Glutamatergic neuron (in vitro differentiated cells): ENCODE data around the gene UGT1A5. TPM values are rescaled to one million over a fixed set of nuclear protein-coding genes. Genes with fewer than 3 reads are reported as not detected.

ENCODE experiments used
- DNase-seq: peaks from one replicate; pipeline ENCODE4 v3.0.0; 2022
- H3K27ac Mint-ChIP-seq: one replicate; pipeline ENCODE4 v1.8.0; 2020; ENCODE audit warnings: mild to moderate bottlenecking, mixed read lengths, inconsistent platforms; ENCODE audit not compliant: unreplicated experiment
- H3K27me3 Mint-ChIP-seq: one replicate; pipeline ENCODE4 v1.8.0; 2020; ENCODE audit warnings: mild to moderate bottlenecking, moderate library complexity, mixed read lengths, inconsistent platforms; ENCODE audit not compliant: unreplicated experiment
- H3K36me3 Mint-ChIP-seq: one replicate; pipeline ENCODE4 v1.8.0; 2020; ENCODE audit warnings: mild to moderate bottlenecking, mixed read lengths, inconsistent platforms; ENCODE audit not compliant: unreplicated experiment
- H3K4me1 Mint-ChIP-seq: one replicate; pipeline ENCODE4 v1.8.0; 2020; ENCODE audit warnings: mild to moderate bottlenecking, low read depth, mixed read lengths, inconsistent platforms; ENCODE audit not compliant: unreplicated experiment
- H3K4me3 Mint-ChIP-seq: one replicate; pipeline ENCODE4 v1.8.0; 2020; ENCODE audit warnings: mild to moderate bottlenecking, mixed read lengths, inconsistent platforms; ENCODE audit not compliant: unreplicated experiment
- H3K9me3 Mint-ChIP-seq: one replicate; pipeline ENCODE4 v1.8.0; 2020; ENCODE audit warnings: mild to moderate bottlenecking, moderate library complexity, mixed read lengths, inconsistent platforms; ENCODE audit not compliant: unreplicated experiment
- total RNA-seq: library from RNA; stranded (reverse); fragmentation: NEBNext Ultra II Directional; extraction: Animal tissue kit (Norgen Biotek cat#: 25700); gene quantifications from one replicate; pipeline ENCODE4 v1.2.1, GENCODE V29; 2021; ENCODE audit not compliant: unreplicated experiment
- TF ChIP-seq, protein P1 (sequence below): fragments of 200-600 bp; sonication (generic); IDR thresholded peaks from one replicate; pipeline ENCODE4 v1.5.0; 2021; ENCODE audit not compliant: partially characterized antibody, unreplicated experiment

Gene UGT1A5
- total RNA-seq, 1 donor from 2014 or later = not detected

DNA sequence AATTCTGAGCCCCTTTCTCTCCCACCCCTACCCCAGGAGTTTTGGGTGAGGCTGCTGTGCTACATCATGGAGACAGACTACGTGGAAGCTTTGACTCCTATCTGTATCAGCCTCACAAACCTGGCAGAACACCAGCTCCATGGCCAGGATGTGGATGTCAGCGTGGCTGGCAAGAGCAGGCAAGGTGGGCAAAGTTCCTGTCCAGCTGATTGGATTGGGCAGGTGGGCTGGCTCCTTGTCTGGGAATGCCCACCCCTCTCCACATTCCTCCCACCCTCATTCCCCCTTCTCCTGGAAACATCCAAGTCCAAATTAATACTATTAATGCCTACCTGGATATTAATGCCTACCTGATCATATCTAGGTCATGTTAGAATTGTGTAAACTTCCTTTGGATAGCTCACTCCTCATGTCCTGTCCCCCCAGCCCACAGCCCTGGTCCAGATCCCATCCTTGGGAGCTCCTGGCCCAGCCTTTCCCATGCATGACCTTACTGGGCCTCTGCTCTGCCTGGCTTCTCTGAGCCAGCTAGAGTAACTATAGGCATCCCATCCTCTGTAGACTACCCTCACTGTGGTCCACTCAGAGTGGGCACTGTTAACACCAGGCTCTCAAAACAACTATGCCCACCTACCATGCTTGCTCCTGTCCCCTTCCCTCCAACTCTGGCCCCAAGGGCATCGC is 89.6 kb downstream of the UGT1A5 start:
- Mint-ChIP-seq H3K27me3 (peaks cover 4% of the 10 kb centered on the region), H3K27ac (no peak overlapping the region)

DNA sequence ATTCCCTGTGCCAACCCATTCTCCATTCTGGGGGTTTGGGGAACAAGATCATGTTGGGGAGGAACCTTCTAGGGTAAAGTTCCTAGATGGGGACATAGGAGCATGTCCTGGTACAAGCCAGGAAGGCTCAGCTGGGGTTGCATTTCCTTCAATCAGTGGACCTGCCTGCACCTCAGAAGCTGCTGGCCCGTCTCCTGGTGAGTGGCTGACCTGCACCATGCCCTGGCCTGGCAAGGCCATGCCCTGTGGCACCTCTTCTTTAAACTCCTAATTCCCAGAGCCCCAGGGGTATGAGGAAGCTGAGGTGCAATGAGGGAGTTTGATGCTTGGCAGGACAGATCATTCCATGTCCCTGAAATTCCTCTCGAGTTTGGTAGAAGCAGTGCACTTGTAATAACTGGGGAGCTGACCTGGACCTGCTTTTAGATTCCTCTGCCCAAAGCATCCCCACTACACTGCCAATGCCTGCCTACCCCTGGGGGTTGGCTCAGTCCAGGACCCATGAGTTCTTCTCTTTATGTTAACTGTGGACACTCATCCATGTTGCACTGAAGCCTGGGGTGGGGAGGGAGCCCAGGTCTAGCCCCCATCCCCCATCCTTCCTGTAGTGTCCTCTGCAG is 90.7 kb downstream of the UGT1A5 start:
- DNase-seq = no peak
- TF ChIP-seq, protein P1, sequence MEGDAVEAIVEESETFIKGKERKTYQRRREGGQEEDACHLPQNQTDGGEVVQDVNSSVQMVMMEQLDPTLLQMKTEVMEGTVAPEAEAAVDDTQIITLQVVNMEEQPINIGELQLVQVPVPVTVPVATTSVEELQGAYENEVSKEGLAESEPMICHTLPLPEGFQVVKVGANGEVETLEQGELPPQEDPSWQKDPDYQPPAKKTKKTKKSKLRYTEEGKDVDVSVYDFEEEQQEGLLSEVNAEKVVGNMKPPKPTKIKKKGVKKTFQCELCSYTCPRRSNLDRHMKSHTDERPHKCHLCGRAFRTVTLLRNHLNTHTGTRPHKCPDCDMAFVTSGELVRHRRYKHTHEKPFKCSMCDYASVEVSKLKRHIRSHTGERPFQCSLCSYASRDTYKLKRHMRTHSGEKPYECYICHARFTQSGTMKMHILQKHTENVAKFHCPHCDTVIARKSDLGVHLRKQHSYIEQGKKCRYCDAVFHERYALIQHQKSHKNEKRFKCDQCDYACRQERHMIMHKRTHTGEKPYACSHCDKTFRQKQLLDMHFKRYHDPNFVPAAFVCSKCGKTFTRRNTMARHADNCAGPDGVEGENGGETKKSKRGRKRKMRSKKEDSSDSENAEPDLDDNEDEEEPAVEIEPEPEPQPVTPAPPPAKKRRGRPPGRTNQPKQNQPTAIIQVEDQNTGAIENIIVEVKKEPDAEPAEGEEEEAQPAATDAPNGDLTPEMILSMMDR = no peak
- H3K4me3 Mint-ChIP-seq = no peak overlapping the region
- H3K27me3 Mint-ChIP-seq = peaks cover 4% of the 10 kb centered on the region
- H3K27ac Mint-ChIP-seq = no peak overlapping the region
- H3K4me1 Mint-ChIP-seq = peaks cover 3% of the 10 kb centered on the region
- peaks cover 2% of the 10 kb centered on the region for H3K9me3 Mint-ChIP-seq
- H3K36me3 Mint-ChIP-seq = no peaks in the 10 kb centered on the region

More for the DNA sequence above, 89.6 kb downstream of the UGT1A5 start:
- no peak for DNase-seq
- TF ChIP-seq, protein P1 = no peak
- peaks cover 3% of the 10 kb centered on the region for H3K4me1 Mint-ChIP-seq
- H3K9me3 Mint-ChIP-seq = peaks cover 4% of the 10 kb centered on the region
- no peaks in the 10 kb centered on the region for H3K36me3 Mint-ChIP-seq
- no peak overlapping the region for H3K4me3 Mint-ChIP-seq

DNA sequence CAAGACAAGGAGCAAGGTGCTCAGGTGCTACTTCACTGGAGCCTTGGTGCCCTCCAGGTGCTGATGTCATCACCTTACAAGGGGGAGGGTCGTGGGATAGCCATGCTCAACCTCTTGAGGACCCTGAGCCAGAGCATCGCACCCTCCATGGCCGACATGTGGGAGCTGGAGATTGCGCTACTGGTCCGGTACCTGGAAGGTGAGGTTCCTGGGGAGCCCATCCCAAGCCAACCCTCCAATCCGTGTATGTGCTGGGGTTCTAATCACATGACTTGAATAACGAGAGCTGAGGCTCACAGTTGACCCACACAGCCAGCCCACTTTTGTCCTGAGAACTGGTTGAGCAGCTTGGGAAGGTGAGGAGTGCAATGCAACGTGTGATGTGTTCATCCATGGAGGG is 91.3 kb downstream of the UGT1A5 start:
- no peaks in the 10 kb centered on the region for H3K36me3 Mint-ChIP-seq
- no peak overlapping the region for H3K27ac Mint-ChIP-seq
- TF ChIP-seq, protein P1 = no peak
- peaks cover 4% of the 10 kb centered on the region for H3K27me3 Mint-ChIP-seq
- no peak overlapping the region for H3K4me3 Mint-ChIP-seq
- H3K9me3 Mint-ChIP-seq = peaks cover 2% of the 10 kb centered on the region
- H3K4me1 Mint-ChIP-seq = peaks cover 2% of the 10 kb centered on the region
- no peak for DNase-seq

DNA sequence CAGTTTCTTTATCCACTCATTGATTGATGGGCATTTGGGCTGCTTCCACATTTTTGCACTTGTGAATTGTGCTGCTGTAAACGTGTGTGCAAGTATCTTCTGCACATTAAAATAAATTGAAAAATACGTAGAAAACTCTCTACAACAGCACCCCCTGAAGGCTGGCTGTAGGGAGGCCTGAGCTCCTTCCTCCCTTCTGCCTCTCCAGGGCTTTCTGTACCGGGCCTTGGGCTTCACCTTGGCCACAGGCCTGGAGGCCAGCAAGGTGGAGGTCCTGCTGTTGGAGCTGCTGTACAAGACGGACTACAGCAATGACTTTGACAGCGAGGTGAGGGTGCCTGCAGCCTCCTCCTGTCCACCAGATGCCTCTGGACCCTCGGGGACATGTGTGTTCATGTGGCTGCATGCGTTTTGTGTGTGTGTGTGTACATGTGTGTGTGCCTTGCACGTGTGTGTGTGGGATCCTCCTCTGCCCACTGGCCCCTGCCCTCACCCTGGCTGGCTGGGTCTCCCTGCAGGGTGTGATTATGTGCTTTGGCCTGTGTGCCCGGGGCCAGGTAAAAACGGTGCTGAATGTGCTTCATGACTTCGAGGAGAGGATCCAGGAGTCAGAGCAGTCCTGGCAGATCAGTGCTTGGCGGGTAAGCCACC is 94.6 kb downstream of the UGT1A5 start:
- DNase-seq = no peak
- peaks cover 5% of the 10 kb centered on the region for H3K9me3 Mint-ChIP-seq
- no peak overlapping the region for H3K27ac Mint-ChIP-seq
- no peaks in the 10 kb centered on the region for H3K36me3 Mint-ChIP-seq
- no peak overlapping the region for H3K4me3 Mint-ChIP-seq
- no peaks in the 10 kb centered on the region for H3K4me1 Mint-ChIP-seq
- TF ChIP-seq, protein P1 = no peak
- peaks cover 4% of the 10 kb centered on the region for H3K27me3 Mint-ChIP-seq
